ENCODE measurements around the gene SH3RF3.

SH3RF3 gene

DNA sequence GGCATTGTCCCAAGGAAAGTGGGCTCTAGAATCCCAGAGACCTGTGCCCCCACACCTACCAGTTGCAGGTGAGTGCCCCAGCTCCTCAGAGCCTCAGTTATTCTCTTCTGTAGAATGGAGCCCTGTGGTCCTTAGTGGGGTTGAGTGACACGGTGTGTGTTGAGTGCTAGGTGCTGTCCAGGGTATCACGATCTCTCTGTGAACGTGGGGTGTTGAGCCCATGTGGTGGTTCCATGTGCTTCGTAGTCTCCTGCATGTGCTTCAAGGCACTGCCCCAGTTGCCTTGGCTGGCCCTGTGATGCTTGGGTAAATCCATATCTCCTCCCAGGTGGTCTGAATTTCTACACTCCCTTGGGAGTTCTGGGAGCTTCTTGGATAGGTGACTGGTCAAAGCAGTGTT, 54.9 kb downstream of the SH3RF3 start:
- no peak for DNase-seq (ENCODE audit: low read depth)

- DNase-seq (ENCODE audit: low read depth) = no peak
Observed at GRCh38 chr2:109184368-109184767, 55.4 kb downstream of the SH3RF3 start.

GRCh38 chr2:109185338-109185737, 56.3 kb downstream of the SH3RF3 start:
- no peak for DNase-seq (ENCODE audit: low read depth)

DNA sequence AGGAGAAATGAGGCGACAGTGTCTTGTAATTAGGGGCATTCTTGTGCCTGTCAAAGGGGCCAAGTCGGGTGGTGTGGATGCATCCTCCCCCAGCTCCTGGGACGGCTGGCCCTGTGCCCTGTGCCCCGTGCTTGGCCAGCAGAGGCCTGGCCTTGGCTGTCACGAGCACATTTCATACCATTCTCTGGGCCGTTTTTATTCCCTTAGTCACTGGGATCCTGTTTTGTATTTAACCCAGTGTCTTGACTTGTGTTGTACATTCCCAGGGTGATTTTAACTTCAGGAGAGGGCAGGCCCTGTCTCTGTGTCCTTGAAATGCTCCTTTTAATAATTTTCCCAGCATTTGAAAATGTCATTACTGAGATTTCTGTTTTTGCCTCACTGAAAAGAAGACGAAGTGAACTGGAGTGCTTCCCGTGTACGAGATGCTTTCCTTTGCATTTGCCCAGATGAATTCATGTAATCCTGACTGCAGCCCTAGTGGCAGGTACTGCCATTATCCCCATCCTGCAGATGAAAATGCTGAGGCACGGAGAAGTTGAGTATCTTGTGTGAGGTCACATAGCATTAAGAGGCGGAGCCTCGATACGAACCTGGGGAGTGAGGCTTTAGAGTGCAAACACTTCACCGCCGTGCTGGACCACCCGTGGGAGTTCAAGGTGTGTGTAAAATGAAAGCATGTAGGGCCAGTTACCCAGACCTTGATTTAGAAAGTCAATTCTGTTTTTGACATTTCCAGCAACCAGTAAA, 57.0 kb downstream of the SH3RF3 start:
- no peak for DNase-seq (ENCODE audit: low read depth)

DNA sequence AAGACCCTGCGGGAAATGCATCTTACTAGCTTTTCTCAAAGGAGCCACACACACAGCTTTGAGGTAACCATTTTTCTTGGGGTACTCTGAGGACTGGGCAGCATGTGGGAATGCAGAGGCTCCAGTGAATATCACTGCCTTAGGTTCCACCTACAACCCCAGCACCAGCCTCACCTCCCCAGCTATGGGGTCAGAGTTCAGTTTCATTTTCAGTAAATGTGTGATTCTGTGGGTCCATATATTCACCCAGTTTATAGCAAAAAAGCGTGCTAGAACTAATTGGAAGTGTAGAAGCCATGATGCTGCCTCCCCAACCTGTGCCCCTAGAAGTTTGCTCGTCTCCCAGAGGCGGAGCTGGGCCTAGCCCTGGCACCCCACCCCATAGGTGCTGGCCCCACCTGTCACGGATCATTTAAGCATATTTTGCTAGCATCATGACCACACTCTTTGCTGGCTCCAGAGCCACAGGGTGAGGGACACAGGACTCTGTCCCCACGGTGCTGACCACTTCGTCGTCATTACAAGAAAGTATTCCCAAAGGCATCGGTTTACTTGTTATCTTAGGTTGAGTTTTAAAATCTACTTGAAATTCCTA, 57.7 kb downstream of the SH3RF3 start:
- DNase-seq (ENCODE audit: low read depth) = no peak

DNA sequence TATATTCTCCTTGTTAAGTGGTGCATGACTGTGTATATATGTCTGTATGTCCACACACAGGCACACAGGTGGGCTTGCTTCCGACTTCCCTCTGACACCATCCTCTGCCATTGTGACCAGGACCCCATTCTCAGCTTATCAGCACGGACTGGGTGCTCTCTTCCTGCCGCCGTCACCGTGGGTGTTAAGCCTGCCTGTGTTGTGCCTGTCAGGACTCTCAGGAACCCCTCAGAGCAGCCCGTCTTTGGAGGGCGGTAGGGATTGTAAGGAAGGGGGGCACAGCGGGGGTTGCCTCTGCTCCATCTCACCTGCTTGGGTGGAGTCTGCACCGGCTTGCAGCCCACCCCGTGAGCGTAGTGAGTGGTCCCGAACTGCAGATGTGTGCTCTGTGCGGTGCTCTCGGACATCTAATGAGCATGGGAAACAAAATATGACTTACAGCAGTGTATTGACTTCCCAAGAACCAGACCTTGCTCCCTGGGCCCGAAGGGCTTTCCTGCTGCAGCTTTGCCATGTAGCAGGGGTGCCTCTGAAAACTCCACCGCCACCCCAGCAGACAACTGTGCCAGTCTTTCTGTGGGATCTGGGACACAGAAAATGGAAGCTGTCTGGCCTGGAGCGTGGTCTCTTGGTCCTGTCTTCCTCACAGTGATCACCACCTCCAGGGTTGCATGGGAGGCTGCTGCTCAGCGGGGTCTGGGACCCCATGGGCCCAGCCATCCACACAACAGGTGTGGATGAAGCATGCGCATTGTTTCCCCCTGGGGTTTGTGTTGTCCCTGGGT, 58.9 kb downstream of the SH3RF3 start:
- no peak for DNase-seq (ENCODE audit: low read depth)

DNA sequence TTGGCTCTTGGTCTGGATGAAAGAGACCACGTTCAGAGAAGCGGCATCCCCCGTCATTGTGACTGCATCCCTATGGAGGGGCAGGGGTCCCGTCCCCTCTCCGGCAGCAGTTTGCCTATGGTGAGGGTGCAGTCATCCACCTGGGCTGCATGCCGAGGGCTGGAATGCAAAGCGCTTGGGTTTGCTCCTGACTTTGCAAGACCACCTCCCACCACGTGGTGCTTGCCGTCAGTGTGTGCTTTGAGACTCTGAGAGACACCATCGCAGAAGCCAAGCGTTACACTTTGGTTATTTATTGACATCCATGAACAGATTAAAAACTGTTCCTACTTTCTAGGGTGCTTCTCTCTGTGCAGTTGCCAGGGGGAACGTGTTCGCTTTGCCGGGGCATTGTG, 59.5 kb downstream of the SH3RF3 start:
- no peak for DNase-seq (ENCODE audit: low read depth)

DNA sequence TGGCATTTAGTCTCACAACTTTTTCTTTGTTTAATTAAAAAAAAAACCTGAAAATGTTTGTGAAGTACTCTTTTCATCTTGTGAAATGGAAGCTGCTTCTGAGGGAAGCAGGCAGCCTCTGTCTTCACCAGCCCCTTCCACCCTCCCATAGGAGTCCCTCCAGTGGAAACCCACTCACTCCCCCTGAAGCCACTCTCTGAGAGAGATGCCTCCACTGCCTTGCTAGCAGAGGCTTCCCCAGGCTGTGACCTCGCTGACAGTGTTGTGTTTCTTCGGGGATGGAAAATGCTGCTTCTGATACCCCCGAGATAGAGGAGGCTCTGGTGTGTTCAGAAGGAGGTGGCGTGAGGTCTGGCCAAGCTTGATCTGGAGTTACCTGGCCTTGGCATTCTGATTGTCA, 59.9 kb downstream of the SH3RF3 start:
- DNase-seq (ENCODE audit: low read depth) = no peak

DNA sequence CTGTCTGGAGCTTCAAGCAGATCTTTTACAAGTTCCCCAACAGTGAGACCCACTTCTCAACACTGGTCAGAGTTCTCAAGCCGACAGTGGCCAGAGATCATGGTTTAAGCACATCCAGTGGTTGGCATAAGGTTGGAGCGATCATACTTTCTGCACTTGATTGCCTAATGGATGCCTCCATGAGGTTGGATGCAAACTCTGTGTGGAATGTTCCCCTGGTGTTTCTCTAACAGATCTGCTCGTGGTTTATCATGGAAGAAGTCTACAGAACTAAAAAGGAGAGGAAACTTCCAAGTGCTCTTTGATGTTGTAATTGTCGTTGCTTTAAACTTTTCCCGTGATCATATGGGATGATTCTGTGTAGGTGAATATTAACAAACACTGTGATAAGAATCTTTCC, 60.7 kb downstream of the SH3RF3 start:
- DNase-seq (ENCODE audit: low read depth) = no peak

DNA sequence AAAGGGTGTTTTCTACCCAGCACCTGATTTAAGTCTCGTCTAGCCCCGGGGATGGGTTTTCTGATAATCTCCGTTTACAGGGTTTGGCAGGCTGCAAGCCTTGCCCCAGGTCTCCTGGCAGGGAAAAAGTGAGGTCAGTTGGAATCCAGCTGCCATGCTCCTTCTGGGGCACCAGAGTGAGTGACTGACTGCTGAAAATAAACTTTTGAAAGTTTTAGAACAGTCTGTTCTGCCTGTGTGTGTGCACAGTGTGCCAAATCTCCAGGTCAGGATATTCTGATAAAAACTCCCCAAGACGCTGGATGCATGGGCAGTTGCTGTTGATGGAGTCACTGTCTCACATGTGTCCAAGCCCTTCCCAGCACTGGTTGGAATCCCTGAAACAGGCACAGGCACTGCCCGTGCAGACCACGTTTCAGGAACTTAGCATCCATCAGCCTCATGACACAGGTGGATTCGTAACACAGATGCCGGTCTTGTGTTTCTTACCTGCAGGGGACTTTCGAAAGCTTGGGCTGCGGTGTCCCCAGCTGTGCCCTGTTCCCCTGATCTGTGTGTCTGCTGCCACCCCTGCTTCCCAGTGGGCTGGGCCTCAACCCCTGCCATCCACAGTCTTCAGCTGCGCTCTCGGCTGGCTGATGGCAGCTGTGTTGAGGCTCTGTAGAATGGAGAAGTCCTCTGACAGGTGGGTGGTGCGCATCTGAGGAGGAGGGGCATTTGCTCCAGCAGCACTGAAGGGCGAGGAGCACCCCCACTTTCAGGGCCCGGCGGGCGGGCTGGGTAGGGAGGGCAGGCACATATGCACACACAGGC, 65.0 kb downstream of the SH3RF3 start:
- DNase-seq (ENCODE audit: low read depth) = no peak

- DNase-seq (ENCODE audit: low read depth) = no peak
Observed at GRCh38 chr2:109194620-109194937, 65.6 kb downstream of the SH3RF3 start.

DNA sequence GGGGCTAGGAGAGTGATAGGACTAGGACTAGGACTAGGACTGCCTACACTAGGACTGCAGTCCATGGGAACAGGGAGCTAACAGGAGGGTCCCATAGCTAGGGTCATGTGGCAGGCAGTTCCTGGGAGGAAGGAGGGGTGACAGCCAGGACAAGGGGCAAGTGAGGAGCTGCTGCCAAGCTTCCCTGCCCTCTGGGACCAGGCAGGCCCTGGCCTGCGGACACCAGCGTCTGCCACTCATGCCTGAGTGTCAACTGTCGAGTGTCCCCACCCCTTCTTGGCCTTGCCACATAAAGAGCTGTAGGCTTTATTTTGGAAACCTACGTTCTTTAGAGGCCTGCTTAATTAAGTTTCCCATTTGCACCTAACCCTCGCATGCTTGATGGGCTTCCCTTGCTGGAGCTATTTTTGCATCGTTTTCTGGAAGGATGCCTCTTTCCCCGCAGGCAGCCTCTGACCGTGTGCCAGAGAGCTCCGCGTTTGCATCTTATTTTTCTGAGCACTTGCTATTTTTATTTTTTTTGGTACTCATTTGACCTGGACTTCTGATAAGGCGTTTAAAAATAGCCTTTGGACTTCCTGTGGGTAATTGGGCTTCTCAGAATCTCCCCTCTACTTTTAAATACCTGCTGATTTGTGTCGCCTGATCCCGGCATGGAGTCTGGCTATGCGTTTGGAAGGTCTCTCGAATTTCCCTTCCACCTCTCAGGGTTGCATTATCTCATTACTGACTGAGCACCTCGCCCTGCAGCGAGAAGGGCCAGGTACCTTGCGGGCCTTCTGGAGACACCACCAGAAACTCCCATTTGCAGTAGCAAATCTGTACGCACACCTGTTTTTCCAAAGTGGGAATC, 66.4 kb downstream of the SH3RF3 start:
- no peak for DNase-seq (ENCODE audit: low read depth)

DNA sequence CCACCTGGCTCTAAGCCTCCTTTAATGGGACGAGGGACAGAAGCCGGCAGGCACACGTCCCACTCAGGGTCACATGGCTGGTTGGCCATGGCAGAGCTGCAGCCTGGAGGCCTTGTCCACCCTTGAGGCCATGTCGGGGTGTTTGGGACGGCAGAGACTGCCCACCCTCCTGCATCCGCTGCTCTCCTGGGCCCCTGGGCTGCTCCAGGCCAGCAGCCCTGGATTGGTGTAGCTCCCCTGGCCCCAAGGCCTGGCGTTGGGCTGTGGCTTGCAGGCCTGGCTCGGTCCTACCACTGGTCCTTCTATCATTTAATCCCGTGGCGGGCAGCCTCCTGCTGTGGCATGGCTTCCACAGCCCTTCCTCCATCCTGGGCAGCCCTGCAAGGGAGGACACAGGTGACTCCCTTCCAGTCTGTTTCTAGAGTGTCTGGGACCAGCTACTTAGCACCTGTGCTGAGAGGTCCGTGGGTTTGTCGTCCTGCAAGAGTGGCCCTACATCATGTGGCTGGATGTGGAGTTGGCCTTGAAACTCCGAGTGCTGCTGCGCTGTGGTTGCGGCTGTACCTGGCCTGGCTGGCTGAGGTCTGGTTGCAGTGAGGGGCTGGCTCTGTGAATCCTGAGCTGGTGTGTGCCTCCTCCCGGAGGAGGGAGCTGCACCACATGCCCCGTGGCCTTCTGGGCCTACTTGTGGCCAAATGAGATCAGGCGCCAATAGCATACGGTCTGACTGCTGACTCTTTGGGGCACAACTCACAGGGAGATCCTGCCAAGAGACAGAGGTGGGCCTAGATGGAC, 67.3 kb downstream of the SH3RF3 start:
- no peak for DNase-seq (ENCODE audit: low read depth)

GRCh38 chr2:109197491-109198418, 68.8 kb downstream of the SH3RF3 start:
- no peak for DNase-seq (ENCODE audit: low read depth)

- DNase-seq (ENCODE audit: low read depth) = no peak
Observed at GRCh38 chr2:109199790-109200189, 70.8 kb downstream of the SH3RF3 start.

GRCh38 chr2:109200616-109201464, 71.8 kb downstream of the SH3RF3 start:
- DNase-seq (ENCODE audit: low read depth) = no peak

GRCh38 chr2:109201465-109202327, 72.7 kb downstream of the SH3RF3 start:
- no peak for DNase-seq (ENCODE audit: low read depth)

DNA sequence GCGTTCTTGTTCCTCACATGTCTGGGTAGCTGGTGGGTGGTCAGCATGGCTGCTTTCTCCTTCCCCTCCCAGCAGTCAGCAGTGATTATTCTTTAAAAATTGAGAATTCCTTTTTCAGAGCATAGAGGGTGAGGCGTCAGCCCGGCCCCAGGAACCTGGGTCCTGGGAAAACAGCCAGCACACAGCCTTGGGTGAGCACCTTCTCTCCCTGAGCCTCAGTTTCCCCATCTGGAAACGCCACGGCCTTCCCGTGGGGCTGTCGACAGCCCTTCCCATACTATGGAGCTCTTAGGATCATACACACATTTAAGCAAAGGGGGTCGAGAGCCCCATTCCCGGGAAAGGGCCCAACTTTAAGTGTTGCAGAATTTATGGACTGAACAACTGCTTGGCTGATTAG, 73.5 kb downstream of the SH3RF3 start:
- no peak for DNase-seq (ENCODE audit: low read depth)

All from activated T-helper 9 cell treated with anti-CD3 and anti-CD28 coated beads, Interleukin-2, amount 50 U/mL, for 16 hours (primary cell).